ENCODE measurements around the gene MORC1.

Gene MORC1

DNA sequence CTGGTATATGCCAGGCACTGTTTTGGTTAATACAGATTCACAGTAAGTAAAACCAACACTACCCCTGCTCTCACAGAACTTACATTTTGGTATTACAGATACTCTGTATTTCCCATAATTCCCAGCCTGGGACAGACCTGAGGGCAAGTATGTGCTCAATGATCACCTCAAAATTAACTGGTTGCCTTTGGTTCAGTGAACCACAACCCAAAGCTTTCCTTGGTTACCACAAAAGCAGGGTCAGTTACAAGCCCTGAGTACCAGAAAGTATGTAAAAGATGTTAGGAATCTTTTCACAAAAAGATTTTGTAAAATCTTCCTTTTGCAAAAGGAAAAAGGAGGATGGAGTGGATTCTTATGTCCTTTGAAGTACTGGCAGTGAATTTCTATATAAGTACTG lies 92.0 kb downstream of the MORC1 start:
- no peak for DNase-seq

DNA sequence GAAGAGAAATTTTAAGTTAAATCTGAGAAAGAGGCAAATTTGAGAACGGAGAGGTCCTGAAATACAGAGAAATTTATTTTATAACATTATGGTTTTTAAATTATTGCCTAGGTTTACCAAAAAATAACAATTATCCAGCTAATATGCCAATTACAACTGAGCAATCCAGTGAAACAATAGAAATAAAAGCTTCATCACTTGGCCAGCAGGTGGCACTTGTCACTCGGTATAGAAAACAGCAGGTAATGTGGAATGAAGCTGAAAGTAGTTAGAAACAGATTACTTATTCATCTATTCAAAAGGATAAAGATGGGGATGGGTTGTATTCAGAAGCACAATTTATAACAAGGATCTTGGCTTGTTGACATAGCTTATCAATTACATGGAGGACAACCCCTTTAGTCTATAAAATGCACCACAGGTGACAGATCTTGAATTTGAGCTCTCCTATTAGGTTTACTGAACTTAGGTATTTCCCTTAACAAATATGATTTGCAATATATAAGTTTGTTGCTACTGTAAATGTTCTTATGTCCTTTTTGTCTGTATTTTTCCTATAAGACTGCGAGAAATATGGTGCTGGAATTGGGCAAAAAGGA lies 94.2 kb downstream of the MORC1 start:
- DNase-seq: peak; percentile 37

DNA sequence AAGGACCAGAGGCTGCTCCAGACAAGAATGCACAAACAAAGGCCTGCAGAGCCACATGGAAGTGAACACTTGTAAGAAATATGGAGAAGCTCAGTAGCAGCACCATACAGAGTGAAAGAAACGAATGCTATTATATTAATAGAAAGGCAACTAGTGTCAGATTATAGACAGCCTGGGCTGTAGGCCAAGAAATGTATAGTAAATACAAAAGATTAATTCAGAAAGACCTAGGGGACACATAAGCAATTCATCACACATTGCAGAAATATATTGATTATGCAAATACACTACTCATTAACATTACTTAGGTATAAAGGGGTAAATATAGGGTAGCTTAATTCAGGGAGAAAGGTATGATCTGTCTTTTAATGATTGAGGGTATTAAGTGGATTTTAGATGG lies 94.8 kb downstream of the MORC1 start:
- no peak for DNase-seq

DNA sequence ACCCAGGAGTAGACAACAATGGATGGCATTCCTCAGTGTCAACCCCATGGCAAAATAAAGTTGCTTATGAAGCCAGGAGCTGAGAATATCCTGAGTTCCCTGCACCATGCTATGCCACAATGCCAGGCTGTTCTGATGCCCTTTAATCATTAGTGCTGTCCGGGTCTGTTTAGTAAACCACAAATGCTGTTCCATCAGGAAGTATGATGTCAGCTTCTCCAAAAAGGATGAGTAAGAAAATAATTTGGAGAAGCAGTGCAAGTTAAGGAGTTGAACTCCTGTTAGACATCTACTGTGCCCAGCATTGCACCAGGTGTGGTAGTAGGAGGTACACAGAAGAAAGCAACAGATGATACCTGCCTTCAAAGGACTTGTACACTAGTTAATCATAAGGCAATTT lies 96.4 kb downstream of the MORC1 start:
- DNase-seq: no peak

DNA sequence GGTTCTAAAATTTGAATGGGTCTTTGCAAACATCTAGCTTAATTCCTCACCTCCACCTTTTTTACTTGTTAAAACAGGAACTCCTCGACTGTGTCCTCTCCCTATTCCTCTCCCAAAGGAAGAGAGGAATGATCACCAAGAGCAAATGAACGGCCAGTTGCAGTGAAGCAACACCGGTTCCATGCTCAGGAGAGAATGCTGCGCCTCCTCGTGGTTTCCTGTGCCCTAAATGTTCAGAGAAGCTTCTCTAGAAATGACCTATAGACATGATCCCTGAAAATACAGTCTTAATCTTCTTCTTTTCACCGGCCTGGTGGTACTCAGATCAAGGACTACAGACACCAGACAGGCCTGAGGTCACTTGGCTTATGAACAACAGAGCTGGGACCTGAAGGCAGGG lies 99.1 kb downstream of the MORC1 start:
- no peak for DNase-seq

DNA sequence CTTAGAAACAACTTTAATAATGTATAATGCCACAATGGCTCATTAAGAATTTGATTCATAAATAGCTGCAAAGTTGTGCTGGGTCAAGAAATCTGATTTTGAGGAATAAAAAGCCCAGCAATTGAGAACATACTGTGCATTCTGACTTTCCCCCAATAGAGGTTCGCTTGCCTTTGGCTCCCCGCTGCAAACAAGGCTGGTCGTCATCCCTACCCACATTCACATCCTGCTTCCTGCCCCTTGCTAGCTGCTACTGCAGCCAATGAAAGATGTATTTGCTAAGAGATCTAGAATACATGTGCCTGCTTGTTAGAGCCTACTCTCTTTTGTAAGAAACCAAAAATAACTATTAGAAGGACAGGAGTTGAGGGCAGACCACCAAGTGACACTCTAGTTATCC lies 112.5 kb downstream of the MORC1 start:
- no peak for DNase-seq

DNA sequence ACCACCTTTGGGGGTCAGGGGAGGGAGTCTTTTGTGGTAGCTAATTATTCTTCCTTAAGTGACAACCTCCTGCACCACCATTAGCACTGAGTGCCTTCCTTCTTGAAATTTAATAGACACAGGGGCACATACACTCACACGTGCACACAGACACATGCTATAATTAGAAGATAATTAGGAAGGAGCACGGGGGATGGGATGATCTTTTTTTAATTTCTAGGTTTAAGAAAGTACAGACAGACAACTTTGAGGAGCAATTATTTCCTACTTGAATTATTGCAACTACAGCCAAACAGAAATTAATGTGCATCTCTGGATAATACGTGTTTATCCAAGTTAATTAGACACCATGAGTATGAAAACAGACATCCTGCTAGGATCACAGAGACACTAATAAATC lies 119.5 kb downstream of the MORC1 start:
- no peak for DNase-seq

DNA sequence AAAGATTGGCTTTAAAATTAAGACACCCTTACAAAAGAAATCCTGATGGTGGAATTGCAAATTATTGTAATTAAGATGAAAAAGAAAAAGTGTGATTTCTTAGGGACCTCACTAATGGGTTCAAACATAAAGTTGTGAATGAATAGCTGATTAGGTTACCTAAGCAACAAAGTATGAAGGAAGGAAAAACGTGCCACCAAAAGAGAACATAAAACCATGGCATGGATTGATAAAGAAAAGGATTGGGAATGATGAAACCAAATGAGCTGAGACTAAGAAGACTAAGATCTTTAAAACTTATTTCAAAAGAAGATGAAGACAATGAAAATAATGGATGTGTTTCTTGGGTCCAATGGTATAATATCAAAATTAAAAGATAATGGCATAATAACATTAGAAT lies 132.1 kb downstream of the MORC1 start:
- no peak for DNase-seq

DNA sequence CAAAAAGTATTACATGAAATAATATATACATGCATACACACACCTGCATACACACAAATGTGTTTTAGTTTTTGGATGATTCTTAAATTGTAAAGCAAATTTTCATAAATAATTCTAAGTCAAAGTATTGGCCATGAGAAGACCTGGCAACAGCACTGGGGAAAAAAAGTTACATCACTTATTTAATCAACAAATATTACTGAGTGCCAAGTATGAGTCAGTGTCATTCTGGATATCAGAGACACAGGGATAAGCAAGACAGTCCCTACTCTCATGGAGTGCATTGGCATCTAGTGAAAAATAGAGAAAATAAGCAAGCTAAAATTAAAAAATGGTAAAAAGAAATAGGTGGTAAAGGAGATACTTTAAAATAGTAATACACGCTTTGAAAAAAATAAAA lies 134.9 kb downstream of the MORC1 start:
- DNase-seq: no peak

DNA sequence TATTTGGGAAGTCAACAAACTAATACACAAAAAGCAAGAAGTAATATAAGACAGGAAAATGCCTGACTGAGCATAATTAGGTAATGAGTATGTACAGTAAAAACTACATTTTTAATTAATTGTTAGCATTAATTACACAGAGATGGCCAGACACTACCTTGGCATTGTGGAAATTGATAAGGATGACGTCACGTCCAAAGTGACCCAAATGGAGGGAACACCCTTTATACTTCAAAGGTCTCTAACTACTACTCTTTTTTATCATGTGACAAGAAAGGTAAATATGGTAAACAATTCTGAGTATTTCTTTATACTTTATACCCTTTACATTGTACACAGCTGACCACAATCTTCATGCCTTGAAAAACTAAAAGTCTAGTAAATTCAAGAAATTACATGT lies 141.9 kb downstream of the MORC1 start:
- DNase-seq: no peak

DNA sequence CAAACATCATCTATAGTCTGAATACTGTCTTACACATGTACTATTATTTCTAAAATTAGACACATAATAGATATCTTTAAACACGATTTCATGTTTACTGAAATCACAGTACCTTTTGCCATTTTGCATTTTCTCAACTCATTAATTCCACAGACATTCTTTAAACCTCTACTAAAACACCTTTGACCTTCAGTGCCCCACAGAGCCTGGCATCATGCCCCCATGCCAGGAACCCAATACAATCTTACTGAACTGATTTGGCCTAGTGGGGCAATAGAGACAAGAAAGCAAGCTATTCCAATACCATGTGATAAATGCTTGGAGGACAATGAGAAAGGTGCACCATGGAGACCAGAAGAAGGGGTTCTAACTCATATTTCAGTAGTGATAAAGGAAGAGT lies 144.9 kb downstream of the MORC1 start:
- DNase-seq: no peak

DNA sequence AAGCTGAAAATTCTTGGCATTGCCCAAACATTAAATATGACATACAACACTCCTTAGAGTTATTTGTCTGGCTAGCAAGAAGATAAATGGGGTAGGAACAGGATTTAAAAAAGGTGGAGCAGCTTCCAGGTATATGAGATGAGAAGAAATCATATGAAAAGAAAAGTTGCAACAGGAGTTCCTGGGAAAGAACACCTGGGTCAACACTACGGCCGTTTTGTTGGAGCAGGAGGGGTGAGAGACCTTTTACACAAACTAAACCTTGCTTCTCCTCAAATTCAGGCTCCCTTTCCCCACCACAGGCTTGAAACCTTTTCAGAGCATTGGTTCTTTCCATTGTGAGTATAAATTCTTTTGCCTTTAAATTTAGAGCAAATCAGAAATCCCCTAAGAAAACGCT lies 145.5 kb downstream of the MORC1 start:
- no peak for DNase-seq

DNA sequence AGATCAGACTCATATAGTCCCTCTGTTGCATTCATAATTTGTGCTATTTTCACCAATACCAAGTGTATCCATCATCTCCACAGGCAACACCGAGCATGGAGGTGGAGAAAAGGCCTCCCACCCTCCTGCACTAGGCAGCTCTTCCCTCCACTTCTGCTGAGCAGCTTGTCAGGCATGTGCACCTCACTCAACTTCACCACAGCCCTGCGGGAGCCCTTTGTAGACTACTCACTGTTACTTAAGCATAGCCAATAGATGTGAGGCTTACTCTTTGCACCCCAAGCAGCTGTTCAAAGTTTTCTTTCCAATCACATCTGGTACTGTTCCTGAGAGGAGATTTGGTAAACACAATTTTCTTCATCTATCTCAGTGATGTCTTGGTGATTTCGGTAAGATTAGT lies 147.4 kb downstream of the MORC1 start:
- no peak for DNase-seq

DNA sequence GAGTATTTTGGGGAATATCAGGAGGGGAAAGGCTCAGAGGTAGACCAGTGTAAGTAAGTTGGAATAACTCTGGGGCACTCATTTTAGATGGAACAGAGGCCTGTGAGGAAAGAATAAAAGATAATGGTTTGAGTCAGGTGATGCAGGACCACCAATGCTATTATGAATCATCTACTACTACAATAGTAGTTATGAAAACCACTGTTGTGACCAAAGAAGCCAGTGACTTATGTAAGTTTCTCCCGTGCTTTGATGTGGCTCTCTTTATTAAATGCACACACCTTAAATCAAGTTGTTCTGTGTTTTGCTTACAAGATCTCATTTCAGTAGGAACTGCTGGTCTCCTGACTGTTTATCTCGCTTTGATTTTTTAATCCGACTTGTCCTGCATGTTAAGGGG lies 151.2 kb downstream of the MORC1 start:
- DNase-seq: no peak

DNA sequence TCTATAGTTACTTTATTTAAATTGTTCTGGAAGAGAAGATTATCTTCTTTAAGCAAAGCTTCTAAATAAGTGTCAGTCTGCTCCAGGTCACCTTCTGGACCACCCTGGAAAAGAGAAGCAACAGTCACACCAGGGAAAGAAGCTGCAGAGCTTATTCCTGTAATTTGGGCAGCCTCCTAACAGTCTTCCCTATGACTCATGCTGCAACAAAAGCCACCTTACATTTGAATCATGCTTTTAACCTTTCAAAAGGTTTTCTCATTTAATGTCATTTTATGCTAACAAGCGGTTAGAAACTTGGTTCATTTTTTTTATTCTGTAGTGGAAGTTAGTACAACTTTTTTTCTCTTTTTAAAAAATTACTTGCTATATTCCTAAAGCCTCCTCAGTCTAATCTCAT lies 158.9 kb downstream of the MORC1 start:
- DNase-seq: no peak

DNA sequence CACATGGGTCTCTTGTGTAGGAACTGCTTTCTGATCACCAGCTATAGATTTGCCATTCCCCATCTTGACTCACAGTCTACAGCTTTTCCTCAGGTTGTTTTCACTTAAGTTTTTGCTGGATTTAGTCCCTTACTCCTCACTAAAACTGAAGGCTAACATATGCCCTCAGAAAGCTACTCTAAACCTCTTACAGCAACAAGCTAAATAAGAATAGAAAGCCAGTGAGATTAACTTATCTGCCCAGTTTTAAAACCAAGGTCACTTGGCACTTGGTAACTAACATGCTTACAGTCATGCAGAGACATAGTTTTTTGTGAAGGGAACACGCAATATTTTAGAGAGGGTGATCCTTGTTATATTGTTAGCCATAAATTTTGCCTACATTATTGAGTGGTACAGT lies 164.2 kb downstream of the MORC1 start, which contains the start of gene GUCA1C:
Gene GUCA1C, minus strand, starts transcription at position 180 of the 400 bp plus-strand sequence. Its CDS starts 117 bp downstream, at position 63.
- no peak for DNase-seq

DNA sequence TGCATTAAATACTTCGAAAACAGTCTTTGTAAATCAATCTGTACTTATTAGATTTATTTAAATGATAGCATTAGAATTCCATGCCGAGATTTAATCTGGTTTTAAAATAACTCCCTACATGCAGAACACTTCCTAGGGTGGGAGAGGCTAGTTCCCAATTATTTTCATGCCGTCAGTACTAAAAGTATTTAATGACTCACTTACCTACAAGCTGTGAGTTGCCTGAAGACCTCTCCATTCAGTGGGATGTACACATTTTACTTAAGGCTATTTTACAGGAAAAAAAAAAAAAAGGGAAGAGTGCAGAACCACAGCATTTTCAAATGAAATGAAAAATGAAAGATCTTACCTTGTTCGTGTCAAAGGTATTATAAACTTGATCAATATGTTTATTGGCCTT lies 164.7 kb downstream of the MORC1 start:
- no peak for DNase-seq

DNA sequence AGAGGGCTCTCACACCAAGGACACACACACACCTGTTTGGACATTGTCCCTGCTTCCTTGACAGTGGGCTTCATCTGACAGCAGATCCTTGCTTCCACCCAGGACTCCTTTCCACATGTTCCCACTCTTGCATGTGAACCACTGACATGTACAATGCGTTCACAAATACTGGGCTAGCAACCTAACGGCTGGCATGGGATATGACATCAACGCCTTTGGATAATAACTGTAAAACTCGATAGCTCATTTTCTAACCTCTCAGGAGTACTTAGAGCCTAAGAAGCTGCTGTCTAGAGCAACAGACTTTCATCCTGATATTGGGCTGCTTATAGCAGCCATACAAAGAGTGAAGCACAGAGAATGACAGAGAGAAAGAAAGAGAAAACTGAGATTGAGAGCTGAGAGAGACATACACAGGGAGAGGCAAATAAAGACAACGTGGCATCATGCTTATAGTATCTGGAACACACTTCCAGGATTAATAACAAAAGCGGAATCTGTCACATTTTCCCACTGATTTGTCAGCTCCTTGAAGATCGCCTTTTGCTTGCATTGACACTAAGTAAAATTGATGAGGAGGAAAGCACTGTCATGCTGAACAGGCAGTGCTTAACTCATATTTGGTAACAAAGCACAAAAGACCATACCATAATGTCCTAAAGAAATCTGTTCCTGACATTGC lies 166.0 kb downstream of the MORC1 start:
- DNase-seq: no peak

DNA sequence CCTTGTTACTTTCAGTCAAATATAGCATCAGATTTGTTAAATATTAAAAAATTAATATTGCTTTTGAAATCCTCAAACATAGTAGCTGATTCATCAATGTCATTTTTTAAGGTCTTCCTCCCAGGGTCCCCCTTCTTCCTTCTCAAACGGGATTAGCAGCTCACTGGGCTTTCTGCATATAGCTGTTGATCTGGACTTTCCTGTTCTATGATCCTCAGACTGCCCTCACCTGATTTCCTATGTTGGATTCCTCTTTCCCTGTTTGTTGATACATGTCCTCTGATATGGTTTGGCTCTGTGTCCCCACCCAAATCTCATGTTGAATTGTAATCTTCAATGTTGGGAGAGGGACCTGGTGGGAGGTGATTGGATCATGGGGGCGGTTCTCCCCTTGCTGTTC lies 170.1 kb downstream of the MORC1 start:
- no peak for DNase-seq

DNA sequence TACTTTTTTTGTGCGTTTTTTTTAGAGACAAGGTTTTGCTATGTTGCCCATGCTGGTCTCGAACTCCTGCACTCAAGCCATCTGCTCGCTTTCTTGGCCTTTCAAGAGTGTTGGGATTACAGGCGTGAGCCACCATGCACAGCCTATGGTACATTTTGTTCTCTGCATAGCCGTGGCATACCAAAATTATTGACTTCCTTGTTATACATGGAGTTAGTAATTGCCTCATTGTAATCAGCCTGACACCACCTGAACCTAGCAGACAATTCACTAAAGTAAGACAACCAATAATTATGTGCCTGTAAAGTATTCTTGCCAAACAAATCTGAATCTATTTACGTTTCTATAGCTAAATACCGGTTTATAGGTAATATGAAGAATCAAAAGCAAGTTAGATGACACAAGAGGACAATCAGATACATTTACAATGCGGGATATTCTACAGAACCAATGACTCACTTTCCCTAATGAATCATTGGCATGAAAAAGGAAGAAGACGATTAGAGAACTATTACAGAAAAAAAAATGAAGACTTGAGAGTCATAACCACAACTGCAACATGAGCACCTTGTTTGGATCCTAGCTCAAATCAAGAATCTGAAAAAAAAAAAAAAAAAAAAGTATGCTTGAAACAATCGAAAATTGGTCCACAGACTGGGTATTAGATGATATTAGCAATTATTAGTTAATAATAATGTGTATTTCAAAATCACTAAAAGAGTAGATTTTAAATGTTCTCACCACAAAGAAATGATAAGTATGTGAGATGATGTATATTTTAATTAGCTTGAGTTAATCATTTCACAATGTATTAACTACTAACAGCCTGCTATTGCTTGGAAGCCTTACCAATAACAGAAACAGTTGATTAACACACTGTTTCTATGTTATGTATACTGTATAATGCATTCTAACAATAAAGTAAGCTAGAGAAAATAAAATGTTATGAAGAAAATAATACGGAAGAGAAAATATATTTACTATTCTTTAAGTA lies 171.3 kb downstream of the MORC1 start:
- DNase-seq: no peak

DNA sequence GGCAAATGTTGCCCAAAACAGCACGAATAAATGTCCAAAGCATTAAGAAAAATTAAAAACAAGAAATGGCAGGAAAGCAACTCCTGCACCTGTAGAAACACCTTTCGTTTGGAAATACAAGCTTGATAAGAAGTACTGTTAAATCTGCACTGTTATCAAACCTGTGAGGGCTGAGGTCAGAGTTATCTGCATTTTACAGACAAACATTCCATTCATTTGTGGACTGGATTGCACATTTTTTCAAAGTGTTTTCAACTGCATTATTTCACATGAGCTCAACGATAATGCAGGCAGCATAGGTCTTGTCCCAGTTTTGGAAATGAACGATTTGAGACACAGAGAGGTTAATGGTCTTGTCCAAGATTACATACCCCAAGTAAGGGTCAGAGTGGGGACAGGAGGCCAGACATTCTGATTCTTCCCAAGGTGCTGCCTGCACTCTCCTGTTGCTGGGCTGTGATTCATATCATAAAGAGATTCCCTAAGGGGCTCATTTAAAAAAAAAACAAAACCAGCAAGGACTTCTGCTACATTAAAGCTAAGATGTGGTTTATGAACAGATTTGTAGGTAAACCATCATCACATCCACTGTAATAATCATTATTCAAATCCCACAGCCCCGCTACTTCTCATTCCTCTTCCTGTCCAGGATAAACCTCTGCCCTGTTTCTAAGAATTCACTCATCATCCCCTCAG lies 177.2 kb downstream of the MORC1 start:
- no peak for DNase-seq

DNA sequence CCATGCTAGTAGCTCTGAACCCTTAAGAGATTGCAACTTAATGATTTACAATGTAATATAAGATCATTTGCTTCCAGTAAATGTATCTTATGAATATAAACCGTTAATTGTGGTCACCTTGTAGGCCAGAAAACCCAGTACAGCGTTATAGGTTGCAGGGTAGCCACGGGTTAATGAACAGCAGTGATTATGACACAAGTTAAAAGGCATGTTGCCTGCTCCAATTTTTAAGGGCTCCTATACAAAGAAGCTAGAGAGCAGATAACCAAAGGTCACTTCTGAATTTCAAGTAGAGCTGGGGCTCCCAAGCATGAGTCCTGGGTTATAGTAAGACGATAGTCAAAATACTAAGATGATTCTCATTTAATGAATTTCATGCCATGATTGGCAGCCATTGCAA lies 177.8 kb downstream of the MORC1 start:
- no peak for DNase-seq
